NT2/D1 (cell line): ENCODE measurements around the gene MBNL2.

ENCODE experiments used
- SUZ12 ChIP-seq: IDR thresholded peaks from 2 replicates; pipeline ENCODE4 v1.6.1; 2011; ENCODE audit not compliant: insufficient read length, insufficient read depth; ENCODE audit errors: extremely low read depth
- ZNF274 ChIP-seq: IDR thresholded peaks from 2 replicates; pipeline ENCODE4 v1.6.1; 2011; ENCODE audit warnings: mild to moderate bottlenecking, low read depth, low read length

DNA sequence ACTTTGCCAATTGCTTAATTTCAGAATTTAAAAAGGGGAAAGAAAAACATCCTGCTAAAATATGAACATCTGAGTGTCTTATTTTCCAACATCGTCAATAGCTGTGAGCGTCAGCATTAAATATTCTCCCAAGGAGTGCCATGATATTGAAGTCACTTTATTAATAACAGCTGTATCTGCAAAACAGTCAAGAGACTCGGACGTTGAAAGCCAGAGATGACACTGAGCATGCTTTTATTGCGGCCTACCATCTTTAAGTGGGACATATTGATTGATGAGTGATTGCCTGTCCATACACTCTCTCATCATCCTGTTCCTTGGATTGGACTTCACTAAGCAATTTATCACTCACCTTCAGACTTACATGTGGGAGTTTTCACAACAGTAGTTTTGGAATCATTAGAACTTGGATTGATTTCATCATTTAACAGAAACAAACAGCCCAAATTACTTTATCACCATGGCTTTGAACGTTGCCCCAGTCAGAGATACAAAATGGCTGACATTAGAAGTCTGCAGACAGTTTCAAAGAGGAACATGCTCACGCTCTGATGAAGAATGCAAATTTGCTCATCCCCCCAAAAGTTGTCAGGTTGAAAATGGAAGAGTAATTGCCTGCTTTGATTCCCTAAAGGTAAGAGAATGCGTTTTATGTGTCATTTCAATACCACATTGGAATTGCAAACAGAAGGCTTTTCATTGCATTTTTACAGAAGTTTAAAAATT is 53.8 kb downstream of the MBNL2 start:
- TF ChIP-seq ZNF274: no peak
- TF ChIP-seq SUZ12: no peak
